HuH-7.5 (cell line): Measurements from ENCODE around the gene SLC2A5.
"Not testable (repeated sequence)": the region's sequence is repeated elsewhere in the genome, so short reads cannot be mapped to it uniquely, and the experiment has no call there.

Experiments used
- DNase-seq: peaks from one replicate; pipeline ENCODE4 v3.0.0; 2011; ENCODE audit warnings: low spot score

The SLC2A5 gene

GRCh38 chr1:9033363-9033762 lies 36.1 kb downstream of the SLC2A5 start:
- no peak for DNase-seq

GRCh38 chr1:9031484-9032259 lies 37.8 kb downstream of the SLC2A5 start:
- DNase-seq, result no peak

- not testable (repeated sequence) for DNase-seq
Measured at GRCh38 chr1:9031077-9031476, 38.4 kb downstream of the SLC2A5 start.

- DNase-seq, result no peak
Measured at GRCh38 chr1:9028921-9029705, 40.3 kb downstream of the SLC2A5 start.

- DNase-seq, result no peak
Measured at GRCh38 chr1:9027307-9027706, 42.1 kb downstream of the SLC2A5 start.

- no peak for DNase-seq
Measured at GRCh38 chr1:9025449-9025848, 44.0 kb downstream of the SLC2A5 start.

- DNase-seq, result no peak
Measured at GRCh38 chr1:9024837-9025236, 44.6 kb downstream of the SLC2A5 start.

GRCh38 chr1:9022773-9023172 lies 46.7 kb downstream of the SLC2A5 start:
- no peak for DNase-seq

- DNase-seq, result not testable (repeated sequence)
Measured at GRCh38 chr1:9022026-9022738, 47.3 kb downstream of the SLC2A5 start.

GRCh38 chr1:9020305-9020704 lies 49.1 kb downstream of the SLC2A5 start:
- no peak for DNase-seq

- DNase-seq, result no peak
Measured at GRCh38 chr1:9019896-9020295, 49.5 kb downstream of the SLC2A5 start.

- no peak for DNase-seq
Measured at GRCh38 chr1:9018333-9018732, 51.1 kb downstream of the SLC2A5 start.

- no peak for DNase-seq
Measured at GRCh38 chr1:9016455-9016854, 53.0 kb downstream of the SLC2A5 start.

- no peak for DNase-seq
Measured at GRCh38 chr1:9014475-9015375, 54.7 kb downstream of the SLC2A5 start.

GRCh38 chr1:9013819-9014218 lies 55.6 kb downstream of the SLC2A5 start:
- no peak for DNase-seq

GRCh38 chr1:9010781-9011323 lies 58.6 kb downstream of the SLC2A5 start:
- no peak for DNase-seq

GRCh38 chr1:9009438-9010370 lies 59.7 kb downstream of the SLC2A5 start:
- peak; percentile 36 for DNase-seq

GRCh38 chr1:9008236-9008635 lies 61.2 kb downstream of the SLC2A5 start:
- DNase-seq, result no peak

- no peak for DNase-seq
Measured at GRCh38 chr1:9006956-9007615, 62.3 kb downstream of the SLC2A5 start.

GRCh38 chr1:9005395-9005708 lies 64.1 kb downstream of the SLC2A5 start:
- DNase-seq, result no peak
